OCI-LY1 (cell line): ENCODE data around the gene AGTRAP.

ENCODE experiments used
- H2AFZ ChIP-seq: fragments of 200-600 bp; sonication (generic), shearing (Covaris generic); 2 replicates; pipeline ENCODE4 v1.6.0; 2014; ENCODE audit warnings: antibody characterized with exemption, mild to moderate bottlenecking, low read length
- H3F3A ChIP-seq: fragments of 200-600 bp; sonication (generic), shearing (Covaris generic); 2 replicates; pipeline ENCODE4 v1.6.0; 2014; ENCODE audit warnings: mild to moderate bottlenecking, antibody characterized with exemption, low read length, moderate library complexity; ENCODE audit not compliant: insufficient read depth
- H3K27ac ChIP-seq: fragments of 200-600 bp; sonication (generic); 2 replicates; pipeline ENCODE4 v1.5.1; 2014; ENCODE audit warnings: low read length, mixed run types, mild to moderate bottlenecking, low read depth; ENCODE audit not compliant: poor library complexity, severe bottlenecking
- H3K27me3 ChIP-seq: fragments of 200-600 bp; sonication (generic); 2 replicates; pipeline ENCODE4 v1.6.0; 2014; ENCODE audit warnings: antibody characterized with exemption, mild to moderate bottlenecking, low read length, moderate library complexity; ENCODE audit not compliant: insufficient read depth
- H3K36me3 ChIP-seq: fragments of 200-600 bp; sonication (generic); 2 replicates; pipeline ENCODE4 v1.6.1; 2014; ENCODE audit warnings: mild to moderate bottlenecking, antibody characterized with exemption, low read length, moderate library complexity, mixed read lengths; ENCODE audit not compliant: insufficient read depth
- H3K4me1 ChIP-seq: fragments of 200-600 bp; sonication (generic); 2 replicates; pipeline ENCODE4 v1.5.1; 2014; ENCODE audit warnings: mild to moderate bottlenecking, low read length, moderate library complexity; ENCODE audit not compliant: insufficient read depth, severe bottlenecking
- H3K4me2 ChIP-seq: fragments of 200-600 bp; sonication (generic), shearing (Covaris generic); 2 replicates; pipeline ENCODE4 v1.6.1; 2014; ENCODE audit warnings: low read length
- H3K4me3 ChIP-seq: fragments of 200-600 bp; sonication (generic); 2 replicates; pipeline ENCODE4 v1.5.1; 2014; ENCODE audit warnings: low read length, low read depth, mild to moderate bottlenecking, mixed read lengths; ENCODE audit not compliant: poor library complexity, severe bottlenecking
- H3K79me2 ChIP-seq: fragments of 200-600 bp; shearing (Covaris generic); 2 replicates; pipeline ENCODE4 v1.6.1; 2016; ENCODE audit warnings: mixed run types, low read length, mixed read lengths; ENCODE audit not compliant: insufficient read depth
- H3K9ac ChIP-seq: fragments of 200-600 bp; sonication (generic), shearing (Covaris generic); 2 replicates; pipeline ENCODE4 v1.6.1; 2014; ENCODE audit warnings: mild to moderate bottlenecking, low read length, mixed read lengths
- H3K9me2 ChIP-seq: fragments of 200-600 bp; sonication (generic), shearing (Covaris generic); 2 replicates; pipeline ENCODE4 v1.6.1; 2014; ENCODE audit warnings: low read depth, mild to moderate bottlenecking, low read length, mixed read lengths
- H3K9me3 ChIP-seq: fragments of 200-600 bp; shearing (Covaris generic); 2 replicates; pipeline ENCODE4 v1.6.1; 2014; ENCODE audit warnings: low read length, mixed read lengths
- H4K20me1 ChIP-seq: fragments of 200-600 bp; sonication (generic), shearing (Covaris generic); 2 replicates; pipeline ENCODE4 v1.6.0; 2016; ENCODE audit warnings: mild to moderate bottlenecking, low read length; ENCODE audit not compliant: insufficient read depth
- EZH2 ChIP-seq: fragments of 200-600 bp; sonication (generic), shearing (Covaris generic); IDR thresholded peaks from 2 replicates; pipeline ENCODE4 v1.8.0; 2017; ENCODE audit warnings: borderline replicate concordance, mixed run types, mild to moderate bottlenecking, antibody characterized with exemption, low read length, moderate library complexity, mixed read lengths
- TF ChIP-seq, protein P1 (sequence below): fragments of 200-600 bp; sonication (generic), shearing (Covaris generic); IDR thresholded peaks from 2 replicates; pipeline ENCODE4 v1.5.1; 2017; ENCODE audit warnings: mild to moderate bottlenecking, antibody characterized with exemption, low read length, moderate library complexity, mixed read lengths

Gene AGTRAP

DNA sequence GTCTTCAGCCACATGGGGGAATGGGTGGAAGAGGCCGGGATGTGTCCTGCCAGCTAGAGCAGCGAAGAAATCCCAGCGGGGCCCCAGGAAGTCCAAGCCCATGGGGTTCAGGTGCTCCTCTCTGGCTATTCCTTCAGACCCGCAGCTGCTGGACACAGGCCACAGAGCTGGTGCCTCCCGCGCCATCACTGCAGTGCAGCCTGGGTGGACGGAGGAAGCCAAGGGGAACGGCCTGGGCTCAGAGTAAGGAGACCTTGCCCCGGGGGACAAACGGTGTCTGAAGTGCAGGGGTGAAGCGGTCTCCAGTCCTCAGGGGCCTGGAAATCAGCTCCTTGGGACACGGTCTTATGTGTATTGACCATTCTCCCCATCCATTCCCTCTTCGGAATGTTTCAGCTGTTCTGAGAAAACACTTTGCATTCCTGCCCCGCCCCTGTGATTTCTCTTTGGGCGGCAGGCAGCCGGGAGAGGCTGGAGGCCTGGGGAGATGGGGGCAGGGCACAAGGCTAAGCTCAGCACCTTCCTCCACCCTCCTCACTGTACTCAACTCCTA is 51.4 kb downstream of the AGTRAP start:
- H3K4me2 ChIP-seq = no peak overlapping the region
- H3K27ac ChIP-seq = no peak overlapping the region
- H3K9ac ChIP-seq = no peak overlapping the region

DNA sequence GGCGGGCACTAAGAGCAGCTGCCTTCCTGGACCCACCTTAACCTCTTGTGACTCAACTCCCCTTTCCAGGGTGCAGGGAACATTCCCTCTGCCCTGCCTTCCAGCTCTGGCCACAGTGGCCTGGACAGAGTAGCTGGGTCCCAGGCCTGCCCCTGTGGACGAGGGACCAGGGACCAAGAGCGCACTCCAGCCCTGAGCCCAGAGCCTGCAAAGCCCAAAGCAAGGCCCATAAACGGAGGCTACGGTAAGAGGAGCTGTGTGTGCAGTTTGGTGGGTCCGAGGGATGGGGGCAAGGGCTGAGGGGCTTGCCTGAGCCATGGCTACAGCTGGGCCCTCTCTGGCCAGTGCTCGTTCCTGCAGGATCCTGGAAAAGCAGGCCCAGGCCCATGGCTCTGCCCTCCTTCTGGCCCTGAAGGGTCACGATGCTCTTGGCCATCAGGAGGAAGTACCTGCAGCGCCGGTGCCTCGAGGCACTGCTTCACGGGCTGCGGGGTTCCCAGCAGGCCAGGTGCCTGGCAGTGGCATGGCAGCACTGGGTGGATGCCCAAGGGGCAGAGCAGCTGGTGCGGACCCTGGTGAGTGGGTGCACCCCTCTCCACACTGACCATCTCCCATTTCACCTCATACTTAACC is 52.0 kb downstream of the AGTRAP start:
- TF ChIP-seq, protein P1, sequence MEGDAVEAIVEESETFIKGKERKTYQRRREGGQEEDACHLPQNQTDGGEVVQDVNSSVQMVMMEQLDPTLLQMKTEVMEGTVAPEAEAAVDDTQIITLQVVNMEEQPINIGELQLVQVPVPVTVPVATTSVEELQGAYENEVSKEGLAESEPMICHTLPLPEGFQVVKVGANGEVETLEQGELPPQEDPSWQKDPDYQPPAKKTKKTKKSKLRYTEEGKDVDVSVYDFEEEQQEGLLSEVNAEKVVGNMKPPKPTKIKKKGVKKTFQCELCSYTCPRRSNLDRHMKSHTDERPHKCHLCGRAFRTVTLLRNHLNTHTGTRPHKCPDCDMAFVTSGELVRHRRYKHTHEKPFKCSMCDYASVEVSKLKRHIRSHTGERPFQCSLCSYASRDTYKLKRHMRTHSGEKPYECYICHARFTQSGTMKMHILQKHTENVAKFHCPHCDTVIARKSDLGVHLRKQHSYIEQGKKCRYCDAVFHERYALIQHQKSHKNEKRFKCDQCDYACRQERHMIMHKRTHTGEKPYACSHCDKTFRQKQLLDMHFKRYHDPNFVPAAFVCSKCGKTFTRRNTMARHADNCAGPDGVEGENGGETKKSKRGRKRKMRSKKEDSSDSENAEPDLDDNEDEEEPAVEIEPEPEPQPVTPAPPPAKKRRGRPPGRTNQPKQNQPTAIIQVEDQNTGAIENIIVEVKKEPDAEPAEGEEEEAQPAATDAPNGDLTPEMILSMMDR = no peak
- TF ChIP-seq EZH2 = no peak
- Histone ChIP-seq H3K9me3 (no peaks in the 10 kb centered on the region), H3K4me2 (no peak overlapping the region), H3F3A (no peaks in the 10 kb centered on the region), H3K36me3 (peaks cover 9% of the 10 kb centered on the region; the same call in 1 of the 2 replicates), H3K79me2 (no peaks in the 10 kb centered on the region), H3K4me3 (no peak overlapping the region), H3K9me2 (no peaks in the 10 kb centered on the region), H3K9ac (no peak overlapping the region), H2AFZ (no peak overlapping the region), H3K27ac (no peak overlapping the region), H3K4me1 (peaks cover 27% of the 10 kb centered on the region), H4K20me1 (no peaks in the 10 kb centered on the region), H3K27me3 (no peaks in the 10 kb centered on the region)

More for the DNA sequence above, 51.4 kb downstream of the AGTRAP start:
- Histone ChIP-seq H3K79me2 (no peaks in the 10 kb centered on the region), H3K36me3 (peaks cover 4% of the 10 kb centered on the region; the same call in 1 of the 2 replicates), H4K20me1 (no peaks in the 10 kb centered on the region), H2AFZ (no peak overlapping the region), H3K27me3 (no peaks in the 10 kb centered on the region), H3K4me1 (peaks cover 27% of the 10 kb centered on the region), H3F3A (no peaks in the 10 kb centered on the region), H3K9me3 (no peaks in the 10 kb centered on the region), H3K9me2 (no peaks in the 10 kb centered on the region), H3K4me3 (no peak overlapping the region)
- TF ChIP-seq, protein P1 = no peak
- TF ChIP-seq EZH2 = no peak

GRCh38 chr1:11788549-11789053 is 52.7 kb downstream of the AGTRAP start:
- peaks cover 10% of the 10 kb centered on the region for H3K36me3 ChIP-seq
- no peaks in the 10 kb centered on the region for H4K20me1 ChIP-seq
- no peaks in the 10 kb centered on the region for H3K9me3 ChIP-seq
- H2AFZ ChIP-seq = no peak overlapping the region
- no peaks in the 10 kb centered on the region for H3K9me2 ChIP-seq
- H3K4me1 ChIP-seq = peaks cover 24% of the 10 kb centered on the region
- H3K4me3 ChIP-seq = no peak overlapping the region
- TF ChIP-seq, protein P1 = no peak
- no peak for TF ChIP-seq EZH2
- H3K79me2 ChIP-seq = no peaks in the 10 kb centered on the region
- H3K4me2 ChIP-seq = no peak overlapping the region
- no peaks in the 10 kb centered on the region for H3K27me3 ChIP-seq
- H3K9ac ChIP-seq = no peak overlapping the region
- H3K27ac ChIP-seq = no peak overlapping the region
- no peaks in the 10 kb centered on the region for H3F3A ChIP-seq
